Measurements from ENCODE around the gene MARCHF7.

DNA sequence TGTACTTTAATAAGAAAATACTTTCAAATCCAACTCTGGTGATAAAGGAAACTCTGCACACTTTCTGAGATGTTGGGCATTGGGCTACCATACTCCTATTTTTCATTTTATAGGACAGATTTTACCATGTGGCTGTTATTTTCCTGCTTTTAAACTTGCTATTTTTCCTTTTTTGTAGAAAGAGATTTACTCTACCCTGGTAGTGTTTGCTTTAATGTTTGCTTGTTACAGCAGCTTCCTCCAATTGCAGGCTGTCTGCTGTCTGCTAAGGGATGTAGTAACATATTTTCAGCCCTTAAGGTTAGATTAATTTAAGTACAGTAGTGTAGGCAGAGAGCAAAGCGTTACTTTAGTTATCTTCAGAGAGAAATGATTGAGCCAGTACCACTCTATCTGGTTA, 38.6 kb downstream of the MARCHF7 start:
- TF ChIP-seq, protein P1, sequence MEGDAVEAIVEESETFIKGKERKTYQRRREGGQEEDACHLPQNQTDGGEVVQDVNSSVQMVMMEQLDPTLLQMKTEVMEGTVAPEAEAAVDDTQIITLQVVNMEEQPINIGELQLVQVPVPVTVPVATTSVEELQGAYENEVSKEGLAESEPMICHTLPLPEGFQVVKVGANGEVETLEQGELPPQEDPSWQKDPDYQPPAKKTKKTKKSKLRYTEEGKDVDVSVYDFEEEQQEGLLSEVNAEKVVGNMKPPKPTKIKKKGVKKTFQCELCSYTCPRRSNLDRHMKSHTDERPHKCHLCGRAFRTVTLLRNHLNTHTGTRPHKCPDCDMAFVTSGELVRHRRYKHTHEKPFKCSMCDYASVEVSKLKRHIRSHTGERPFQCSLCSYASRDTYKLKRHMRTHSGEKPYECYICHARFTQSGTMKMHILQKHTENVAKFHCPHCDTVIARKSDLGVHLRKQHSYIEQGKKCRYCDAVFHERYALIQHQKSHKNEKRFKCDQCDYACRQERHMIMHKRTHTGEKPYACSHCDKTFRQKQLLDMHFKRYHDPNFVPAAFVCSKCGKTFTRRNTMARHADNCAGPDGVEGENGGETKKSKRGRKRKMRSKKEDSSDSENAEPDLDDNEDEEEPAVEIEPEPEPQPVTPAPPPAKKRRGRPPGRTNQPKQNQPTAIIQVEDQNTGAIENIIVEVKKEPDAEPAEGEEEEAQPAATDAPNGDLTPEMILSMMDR (conservative IDR thresholded peaks at IDR 0.05 in 1 of 2, IDR thresholded peaks at IDR 0.05 in 1 of 2; ENCODE audit: extremely low read depth in 1 of 2, insufficient read depth in 1 of 2, low read depth in 1 of 2, low read length in 2 of 2): no peak
- TF ChIP-seq EZH2 (IDR thresholded peaks at IDR 0.05; ENCODE audit: borderline replicate concordance, low read length): no peak

Data from mammary epithelial cell (primary cell).